DMS53 (cell line): Measurements from ENCODE around the gene YIF1B.

Source experiments
- DNase-seq: peaks from one replicate; lab custom pipeline; 2025; lab: John Stamatoyannopoulos, UW

The YIF1B gene

DNA sequence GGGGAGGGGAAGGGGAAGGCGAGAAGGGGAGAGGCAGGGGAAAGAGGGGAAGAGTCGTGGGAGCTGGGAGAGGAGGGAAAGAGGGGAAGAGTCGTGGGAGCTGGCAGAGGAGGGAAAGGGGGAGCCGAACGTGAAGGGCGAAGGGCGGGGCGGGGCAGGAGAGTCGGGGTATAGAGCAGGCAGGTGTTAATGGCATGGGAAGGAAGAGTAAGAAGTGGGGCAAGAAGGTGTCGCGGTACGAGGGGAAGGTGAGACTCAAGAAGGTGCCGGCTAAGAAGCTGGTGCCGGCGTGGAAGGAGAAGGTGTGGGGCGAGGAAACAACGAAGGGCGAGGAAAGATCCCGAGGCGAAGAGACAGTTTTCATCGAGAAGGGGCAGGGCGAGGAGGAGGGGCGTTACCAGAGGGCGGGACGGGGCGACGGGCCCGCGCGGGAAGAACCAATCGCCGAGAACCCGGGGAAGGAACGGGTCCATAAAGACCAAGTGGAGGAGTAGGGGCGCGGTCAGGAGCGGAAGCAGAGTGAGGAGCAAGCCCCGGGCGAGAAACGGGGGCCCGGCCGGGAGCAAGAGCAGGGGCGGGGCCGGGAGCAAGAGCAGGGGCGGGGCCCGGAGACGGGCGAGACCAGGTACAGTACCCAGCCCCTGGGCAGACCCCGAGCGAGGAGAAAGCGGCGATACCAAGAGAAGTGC lies 20.3 kb upstream of the YIF1B start:
- peak; percentile 100 for DNase-seq

DNA sequence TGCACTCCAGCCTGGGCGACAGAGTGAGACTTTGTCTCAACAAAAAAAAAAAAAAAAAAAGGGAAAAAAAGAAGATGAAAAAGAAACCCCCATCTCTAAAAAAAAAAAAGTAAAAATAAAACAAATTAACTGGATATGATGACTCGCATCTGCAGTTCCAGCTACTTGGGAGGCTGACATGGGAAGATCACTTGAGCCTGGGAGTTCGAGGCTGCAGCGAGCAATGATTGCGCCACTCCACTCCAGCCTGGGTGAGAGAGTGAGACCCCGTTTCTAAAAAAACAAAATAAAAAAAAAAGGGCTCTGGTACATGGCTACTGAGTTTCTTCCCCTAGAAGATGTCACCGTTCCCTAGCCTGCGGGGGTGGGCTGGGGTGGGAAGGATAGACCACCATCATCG lies 17.5 kb upstream of the YIF1B start:
- DNase-seq = no peak

DNA sequence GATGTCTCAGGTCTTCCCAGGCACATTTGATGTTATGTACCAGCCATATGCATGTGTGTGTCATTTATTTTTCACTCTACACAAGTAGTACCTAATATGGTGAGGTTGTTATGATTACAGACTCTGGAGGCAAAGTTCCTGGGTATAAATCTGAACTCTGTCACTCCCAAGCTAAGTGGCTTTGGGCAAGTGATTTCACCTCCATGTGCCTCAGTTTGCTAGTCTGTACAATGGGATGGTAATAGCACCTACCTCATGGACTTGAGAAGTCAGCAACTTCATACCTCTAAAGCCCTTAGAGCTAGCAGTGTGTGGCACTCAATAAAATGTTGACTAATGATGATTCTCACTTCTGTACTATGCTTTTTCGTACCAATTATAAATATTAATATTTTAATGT lies 16.0 kb upstream of the YIF1B start:
- DNase-seq = no peak

DNA sequence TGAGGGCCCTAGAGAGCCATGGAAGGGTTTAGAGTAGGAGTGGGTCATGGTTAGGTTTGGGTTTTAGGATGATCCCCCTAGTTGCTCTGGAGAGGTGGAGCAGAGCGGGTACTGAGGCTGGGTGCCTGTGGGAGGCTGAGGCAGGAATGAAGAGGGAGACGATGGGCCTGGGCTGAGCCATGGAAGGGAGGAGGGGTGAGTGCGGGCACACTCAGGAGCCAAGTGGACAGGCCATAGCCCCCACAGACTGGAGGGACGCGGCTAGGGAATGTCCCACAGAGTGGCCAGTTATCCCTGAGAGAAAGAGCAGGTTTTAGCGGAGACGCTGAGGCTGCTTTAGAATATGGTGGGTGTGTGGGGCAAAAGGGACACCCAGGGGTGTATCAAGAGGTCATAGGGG lies 13.9 kb upstream of the YIF1B start:
- DNase-seq = no peak

DNA sequence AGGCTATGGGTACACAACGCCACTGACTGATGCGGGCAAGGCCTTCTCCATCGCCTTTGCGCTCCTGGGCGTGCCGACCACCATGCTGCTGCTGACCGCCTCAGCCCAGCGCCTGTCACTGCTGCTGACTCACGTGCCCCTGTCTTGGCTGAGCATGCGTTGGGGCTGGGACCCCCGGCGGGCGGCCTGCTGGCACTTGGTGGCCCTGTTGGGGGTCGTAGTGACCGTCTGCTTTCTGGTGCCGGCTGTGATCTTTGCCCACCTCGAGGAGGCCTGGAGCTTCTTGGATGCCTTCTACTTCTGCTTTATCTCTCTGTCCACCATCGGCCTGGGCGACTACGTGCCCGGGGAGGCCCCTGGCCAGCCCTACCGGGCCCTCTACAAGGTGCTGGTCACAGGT lies 10.8 kb upstream of the YIF1B start:
- no peak for DNase-seq

DNA sequence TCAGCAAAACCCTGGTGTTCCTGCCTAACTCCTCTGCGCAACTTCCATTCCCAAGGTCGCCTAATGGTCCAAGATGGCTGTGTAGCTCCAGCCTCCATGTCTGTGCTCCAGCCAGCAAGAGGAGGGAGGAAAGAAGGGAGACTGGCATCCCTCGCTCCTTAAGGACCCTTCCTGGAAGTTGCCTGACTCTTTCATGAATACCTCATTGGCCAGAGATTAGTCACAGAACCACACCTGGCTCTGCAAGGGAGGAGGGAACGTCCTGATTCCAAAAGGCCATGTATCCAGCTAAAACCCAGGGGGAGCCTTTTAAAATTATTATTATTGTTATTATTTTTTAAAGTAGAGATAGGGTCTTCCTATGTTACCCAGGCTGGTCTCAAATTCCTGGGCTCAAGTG lies 8.7 kb upstream of the YIF1B start:
- no peak for DNase-seq

DNA sequence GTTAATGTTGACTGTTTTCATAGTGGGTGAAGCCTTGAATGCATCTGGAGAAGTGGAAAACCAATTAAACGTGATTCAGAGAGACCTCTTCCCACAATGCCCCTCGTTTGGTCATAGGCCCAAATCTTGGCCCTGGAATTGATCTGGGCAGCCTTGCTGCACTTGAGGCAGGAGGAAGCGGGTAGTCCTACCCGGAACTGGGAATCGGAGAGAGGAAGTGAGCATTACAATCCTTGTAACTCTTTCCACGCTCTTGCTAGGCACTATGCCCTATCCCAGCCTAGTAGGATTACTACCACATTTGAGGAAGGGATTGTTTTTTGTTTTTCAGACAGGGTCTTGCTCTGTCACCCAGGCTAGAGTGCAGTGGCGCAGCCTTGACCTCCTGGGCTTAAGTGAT lies 7.5 kb upstream of the YIF1B start:
- no peak for DNase-seq

DNA sequence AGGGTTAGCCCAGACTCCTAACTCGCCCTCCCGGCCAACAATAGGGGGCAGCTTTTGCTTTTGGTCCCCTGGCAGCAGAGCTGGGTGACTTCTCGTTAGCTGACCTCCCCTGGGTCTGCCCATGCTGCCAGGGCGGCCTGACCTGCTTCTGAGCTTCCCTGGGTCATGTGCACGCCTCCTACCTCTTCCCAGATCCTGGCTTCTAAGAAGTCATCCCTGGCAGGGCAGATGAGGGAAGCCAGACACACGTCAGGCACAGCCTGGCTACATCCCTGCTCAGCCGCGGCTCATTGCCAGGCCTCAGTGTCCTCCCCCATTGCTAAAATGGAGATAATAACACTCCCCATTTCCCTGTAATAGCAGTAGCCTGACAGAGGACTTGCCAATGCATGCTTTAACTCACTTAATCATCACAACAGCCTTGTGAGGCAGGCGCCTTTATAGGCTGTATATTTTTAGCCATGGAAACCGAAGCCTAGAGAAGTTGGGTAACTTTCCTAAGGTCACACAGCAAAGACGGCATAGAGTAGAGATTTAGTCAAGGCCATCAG lies 6.0 kb upstream of the YIF1B start:
- DNase-seq = no peak

DNA sequence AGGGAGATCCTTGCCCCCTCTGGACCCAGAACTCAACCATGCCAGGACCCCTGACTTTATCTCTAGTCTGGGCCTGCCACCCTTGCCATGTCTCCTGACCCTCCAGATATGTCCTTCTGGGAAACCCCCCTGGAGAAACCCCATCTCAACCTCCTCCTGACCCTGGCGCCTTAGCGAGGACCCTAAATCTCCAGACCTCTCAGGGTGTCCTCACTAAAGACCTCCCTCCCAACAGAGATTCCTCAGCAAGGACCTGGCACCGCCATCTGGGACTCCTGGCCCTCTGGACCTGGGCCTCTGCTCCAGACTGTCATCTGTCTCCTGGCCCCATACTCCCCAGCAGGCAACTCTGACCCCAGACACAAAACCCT lies 5.2 kb upstream of the YIF1B start:
- no peak for DNase-seq

DNA sequence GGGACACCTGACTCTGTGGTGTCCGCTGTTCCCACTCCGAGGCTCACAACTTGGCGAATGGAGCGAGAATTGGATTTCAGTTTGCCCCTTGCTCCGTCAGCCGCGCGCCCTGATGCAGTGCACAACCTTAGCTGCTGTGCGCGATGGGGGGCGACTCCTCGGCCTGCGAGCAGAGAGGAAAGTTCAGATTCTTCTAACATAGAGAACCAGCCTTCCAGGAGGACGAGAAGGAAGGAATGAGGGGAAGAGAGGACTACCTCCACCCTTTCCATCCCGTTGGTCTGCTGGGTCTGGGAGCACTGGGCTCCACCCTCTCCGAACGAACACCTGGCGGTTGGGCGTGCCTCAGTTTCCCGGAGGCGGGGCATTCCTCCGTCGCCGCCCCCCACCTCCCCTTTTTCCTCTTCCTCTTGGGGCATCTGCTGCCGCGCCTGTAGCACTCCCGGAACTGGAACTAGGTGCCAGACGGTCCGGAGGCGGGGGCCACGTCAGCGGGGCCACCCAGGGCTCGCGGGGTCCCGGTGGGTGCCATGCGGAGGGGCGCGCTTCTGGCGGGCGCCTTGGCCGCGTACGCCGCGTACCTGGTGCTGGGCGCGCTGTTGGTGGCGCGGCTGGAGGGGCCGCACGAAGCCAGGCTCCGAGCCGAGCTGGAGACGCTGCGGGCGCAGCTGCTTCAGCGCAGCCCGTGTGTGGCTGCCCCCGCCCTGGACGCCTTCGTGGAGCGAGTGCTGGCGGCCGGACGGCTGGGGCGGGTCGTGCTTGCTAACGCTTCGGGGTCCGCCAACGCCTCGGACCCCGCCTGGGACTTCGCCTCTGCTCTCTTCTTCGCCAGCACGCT lies 3.9 kb upstream of the YIF1B start, which contains the start of gene KCNK6:
Gene KCNK6, plus strand, starts transcription at position 425 of the 838 bp plus-strand sequence. Its CDS starts 106 bp downstream, at position 531.
- DNase-seq = peak; percentile 74

DNA sequence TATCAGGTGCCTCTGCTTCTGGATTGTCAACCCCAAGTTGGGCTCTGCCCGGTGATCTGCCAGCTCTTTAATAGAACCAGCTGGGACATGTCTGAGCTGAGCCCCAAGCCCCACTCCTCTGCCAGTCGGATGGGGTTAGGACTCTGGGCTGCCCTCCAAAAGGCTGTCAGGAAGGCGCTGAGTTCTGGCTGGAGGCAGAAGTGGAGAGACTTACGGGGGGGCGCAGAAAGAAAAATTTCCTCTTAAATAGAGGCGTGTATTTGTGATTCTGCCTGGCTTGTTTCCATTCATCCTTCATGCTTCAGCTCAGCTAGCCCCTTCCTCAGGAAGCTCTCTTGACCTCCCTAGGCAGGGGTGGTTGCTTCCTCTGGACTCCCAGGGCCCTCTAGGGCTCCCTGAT lies 2.9 kb upstream of the YIF1B start:
- no peak for DNase-seq

DNA sequence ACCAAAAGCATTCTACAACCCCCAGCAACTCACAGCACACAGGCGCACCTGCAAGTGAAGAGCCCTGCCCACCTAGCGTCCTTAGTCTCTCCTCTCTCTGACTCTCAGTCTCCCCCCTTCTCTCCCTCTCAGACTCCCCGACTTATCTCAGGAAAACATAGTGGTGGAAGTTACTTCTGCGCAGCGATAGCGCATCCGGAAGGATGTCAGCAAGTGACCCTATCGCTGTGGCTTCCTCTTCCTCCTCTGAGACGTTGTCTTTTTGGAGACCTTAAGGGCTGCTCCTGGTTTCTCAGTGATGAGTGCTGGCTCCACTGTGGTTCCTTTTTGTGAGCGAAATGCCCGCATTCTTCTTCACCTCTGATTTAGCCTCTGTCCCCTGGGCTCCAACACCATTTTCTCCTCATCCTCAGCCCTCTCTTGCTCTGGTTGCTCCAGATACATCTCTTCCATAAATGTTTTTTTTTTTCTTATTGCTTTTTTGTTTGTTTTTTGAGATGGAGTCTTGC lies 1.4 kb upstream of the YIF1B start:
- no peak for DNase-seq

DNA sequence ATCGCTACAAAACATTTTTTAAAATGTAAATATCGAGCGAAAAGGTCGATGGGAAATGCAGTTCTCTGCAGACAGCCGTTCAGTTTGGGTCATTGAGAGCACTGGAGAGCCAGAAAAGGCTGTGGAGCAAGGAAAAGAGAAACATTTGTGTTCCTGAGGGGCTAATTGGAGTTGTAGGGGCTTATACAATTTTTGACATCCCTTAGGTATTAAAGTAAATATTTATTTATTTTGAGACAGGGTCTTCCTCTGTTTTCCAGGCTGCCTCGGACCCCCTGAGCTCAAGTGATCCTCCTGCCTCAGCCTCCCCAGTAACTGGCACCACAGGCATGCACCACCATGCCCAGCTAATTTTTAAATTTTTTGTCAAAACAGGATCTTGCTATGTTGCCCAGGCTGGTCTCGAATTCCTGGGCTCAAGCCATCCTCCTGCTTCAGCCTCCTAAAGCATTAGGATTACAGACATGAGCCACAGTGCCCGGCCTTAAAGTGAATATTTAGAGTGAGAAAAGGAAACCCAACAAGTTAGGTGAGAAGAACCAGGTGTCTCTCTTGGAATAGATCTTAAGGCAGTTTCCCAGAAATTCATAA lies 825 bp upstream of the YIF1B start:
- DNase-seq = no peak

DNA sequence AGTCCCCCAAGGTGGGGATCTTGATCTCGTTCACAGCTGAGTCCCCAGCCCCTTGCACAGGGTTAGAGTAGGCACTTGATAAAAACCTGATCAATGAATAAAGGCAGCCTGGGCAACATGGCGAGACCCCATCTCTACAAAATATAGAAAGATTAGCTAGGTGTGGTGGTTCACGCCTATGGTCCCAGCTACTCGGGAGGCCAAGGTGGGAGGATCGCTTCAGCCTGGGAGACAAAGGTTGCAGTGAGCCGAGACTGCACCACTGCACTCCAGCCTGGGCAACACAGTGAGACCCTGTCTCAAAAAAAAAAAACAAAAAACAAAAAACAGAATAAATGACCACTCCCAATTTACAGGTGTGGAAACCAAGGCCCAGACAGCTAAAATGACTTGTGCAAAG lies 4.8 kb downstream of the YIF1B start:
- DNase-seq = no peak

DNA sequence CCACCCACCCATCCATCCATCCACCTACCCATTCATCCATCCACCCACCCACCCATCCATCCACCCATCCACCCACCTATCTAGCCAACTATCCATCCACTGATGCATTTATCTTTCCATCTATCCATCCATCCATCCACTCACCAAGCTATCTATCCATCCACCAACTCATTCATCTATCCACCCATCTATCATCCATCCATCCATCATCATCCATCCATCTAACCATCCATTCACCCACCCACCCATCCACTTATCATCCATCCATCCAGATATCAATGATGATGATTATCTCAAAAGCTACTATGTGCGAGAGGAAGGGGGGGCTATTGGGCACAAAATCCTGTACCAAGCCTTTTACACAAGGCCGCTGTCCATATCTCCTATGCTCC lies 5.5 kb downstream of the YIF1B start:
- no peak for DNase-seq

DNA sequence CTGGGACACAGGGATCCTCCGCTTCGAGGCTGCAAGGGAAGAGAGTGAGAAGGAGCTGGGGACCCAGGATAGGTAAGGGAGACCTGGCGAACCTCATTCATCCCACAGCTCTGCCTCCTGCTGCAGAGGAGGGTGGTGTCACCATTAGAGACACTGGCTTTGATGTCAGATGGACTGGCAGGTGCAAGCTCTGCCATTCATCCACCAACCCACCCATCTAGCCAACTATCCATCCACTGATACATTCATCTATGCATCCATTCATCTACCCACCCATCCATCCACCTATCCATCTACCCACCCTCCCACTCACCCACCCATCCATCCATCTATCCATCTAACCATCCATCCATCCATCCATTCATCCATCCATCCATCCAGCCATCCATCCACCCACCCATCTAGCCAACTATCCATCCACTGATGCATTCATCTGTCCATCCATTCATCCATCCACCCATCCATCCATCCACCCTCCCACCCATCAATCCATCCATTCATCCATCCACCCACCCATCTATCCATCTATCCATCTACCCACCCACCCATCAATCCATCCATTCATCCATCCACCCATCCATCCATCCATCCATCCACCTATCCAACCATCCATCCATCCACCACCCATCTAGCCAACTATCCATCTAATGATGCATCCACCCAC lies 6.0 kb downstream of the YIF1B start:
- no peak for DNase-seq

DNA sequence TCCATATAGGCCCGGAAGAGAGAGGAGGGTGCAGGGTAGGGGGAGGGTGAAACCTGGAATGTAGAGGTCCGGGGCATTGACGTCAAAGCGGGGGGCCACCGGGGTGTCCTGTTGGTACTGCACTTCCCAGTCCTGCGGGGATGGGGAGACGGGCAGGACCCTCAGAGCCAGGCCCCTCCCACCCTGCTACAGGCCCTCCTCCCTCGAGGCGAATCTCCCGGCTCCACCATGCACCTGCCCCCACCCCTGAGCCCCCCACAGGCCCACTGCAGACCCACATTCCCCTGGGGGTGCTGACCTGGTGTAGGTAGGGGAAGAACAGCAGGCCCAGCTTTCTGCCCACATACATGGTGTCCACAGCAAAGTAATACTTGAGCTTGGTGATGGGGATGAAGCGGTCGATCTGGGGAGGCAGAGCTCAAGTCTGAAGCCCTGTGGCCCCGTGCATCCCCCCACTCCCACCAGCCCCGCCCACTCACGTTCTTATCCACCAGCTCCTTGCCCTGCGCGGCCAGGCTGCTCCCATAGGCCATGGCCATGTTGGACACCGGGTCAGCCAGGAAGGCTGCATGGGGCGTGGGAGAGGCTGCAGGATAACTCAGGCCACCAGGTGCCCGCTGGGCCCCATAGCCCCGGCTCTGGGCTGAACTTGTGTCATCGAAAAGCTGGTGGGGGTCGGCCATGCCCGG lies 6.7 kb downstream of the YIF1B start:
- DNase-seq = no peak

DNA sequence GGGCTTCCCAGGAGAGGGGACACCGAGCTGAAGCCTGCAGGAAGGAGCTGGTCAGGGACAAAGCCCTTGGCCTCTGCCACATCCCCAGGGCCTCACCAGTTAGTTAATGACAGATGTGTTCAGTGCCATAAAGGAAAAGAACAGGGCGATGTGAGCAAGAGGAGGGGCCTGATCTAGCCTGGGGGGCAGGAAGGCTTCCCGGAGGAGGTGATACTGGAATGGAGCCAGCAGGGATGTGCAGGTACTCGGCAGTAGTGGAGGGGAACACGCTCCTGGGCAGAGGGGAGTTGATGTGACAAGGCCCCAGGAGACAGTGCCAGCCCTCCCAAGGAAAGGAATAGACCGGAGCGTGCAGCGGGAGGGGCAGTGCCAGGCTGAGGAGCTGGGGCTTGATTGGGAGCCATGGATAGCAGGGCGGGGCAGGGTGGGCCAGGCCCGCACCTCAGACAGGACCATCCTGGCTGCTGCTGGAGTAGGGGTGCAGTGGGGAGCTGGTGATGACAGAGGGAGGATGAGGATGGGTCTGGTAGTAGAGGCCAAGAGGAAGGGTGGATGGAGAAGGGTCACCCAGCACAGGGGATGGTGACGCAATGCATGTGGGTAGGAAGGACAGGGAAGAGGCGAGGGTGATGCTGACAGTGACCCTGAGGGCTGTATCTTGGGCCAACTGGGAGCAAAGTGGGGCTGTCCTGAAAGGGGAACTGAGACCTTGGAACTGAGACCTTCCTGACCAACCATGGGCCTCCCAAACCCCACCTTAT lies 7.6 kb downstream of the YIF1B start:
- DNase-seq = no peak

DNA sequence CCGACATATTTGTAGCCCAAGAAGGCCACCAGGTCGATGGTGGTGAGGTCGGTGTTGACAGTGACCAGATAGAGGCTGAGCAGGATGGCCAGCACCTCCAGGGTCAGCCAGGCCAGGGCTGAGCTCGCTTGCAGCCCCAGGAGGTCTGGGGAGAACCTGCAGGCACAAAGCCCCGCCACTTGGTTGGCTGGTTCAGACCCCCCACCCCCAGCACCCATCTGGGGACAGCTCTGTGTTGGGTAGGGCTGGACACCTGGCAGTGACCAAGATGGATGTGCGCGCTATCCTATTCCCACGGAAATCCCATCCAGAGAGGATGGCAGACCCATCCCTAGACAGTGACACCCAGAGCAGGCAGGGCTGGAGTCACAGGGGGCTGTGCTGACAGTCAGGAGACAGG lies 8.2 kb downstream of the YIF1B start:
- DNase-seq = no peak

DNA sequence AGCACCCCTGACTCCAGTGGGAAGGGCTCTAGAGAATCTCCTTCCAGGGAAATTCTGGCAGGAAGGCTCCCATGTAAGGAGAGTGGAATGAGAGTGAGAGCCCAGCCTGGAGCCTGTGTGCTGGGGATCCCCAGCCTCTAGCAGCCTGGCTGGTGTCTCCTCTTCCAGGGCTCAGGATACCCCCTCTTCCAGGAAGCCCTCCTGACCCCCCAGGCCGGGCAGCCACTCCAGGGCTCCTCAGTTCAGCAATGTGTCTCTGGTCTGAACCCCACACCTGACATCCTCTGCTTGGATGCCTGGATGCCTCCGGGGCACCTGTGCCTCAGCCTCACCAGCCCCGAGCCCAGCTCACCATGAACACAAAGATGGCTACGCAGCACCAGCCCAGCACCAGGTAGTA lies 8.7 kb downstream of the YIF1B start:
- DNase-seq = no peak

DNA sequence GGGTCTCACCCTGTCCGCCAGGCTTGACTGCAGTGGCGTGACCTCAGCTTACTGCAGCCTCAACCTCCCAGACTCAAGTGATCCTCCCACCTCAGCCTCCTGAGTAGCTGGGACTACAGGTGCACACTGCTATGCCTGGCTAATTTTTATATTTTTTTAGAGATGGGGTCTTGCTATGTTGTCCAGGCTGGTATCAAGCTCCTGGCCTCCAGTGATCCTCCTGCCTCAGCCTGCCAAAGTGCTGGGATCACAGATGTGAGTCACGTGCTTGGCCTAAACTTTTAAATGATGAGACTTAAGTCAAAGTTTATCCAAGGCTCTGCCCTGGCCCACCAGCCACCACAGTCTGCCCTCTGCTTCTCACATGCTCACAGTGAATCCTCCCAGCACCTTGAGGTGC lies 9.5 kb downstream of the YIF1B start:
- no peak for DNase-seq
